NB4 (cell line): Measurements from ENCODE around the gene AK8.

Experiments used
- POLR2A ChIP-seq: IDR thresholded peaks from 2 replicates; pipeline ENCODE4 v1.6.1; 2011; ENCODE audit warnings: mild to moderate bottlenecking; ENCODE audit not compliant: insufficient read length; ENCODE audit errors: extremely low read depth
- TF ChIP-seq, protein P1 (sequence below): IDR thresholded peaks from one replicate; pipeline ENCODE4 v1.5.1; 2012; ENCODE audit warnings: low read depth, low read length
- TF ChIP-seq, protein P2 (sequence below): IDR thresholded peaks from 2 replicates; pipeline ENCODE4 v1.6.1; 2011; ENCODE audit warnings: low read depth, low read length

DNA sequence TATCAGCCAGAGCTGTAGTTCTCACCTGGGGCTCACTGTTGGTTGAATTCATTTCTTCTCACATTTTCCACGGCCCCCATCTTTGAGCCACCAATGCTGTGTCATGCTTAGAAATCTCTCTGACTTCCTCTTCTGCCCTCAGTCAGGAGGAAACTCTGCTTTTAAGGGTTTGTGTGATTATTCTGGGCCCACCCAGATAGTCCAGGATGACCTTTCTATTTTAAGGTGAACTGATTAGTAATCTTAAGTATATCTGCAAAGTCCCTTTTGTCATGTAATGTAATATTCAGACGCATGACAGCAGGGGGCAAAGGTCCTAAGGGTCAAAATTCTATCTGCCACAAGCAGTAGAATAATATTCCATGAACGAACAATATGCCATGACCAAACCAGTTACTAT is 88.4 kb downstream of the AK8 start:
- TF ChIP-seq, protein P1, sequence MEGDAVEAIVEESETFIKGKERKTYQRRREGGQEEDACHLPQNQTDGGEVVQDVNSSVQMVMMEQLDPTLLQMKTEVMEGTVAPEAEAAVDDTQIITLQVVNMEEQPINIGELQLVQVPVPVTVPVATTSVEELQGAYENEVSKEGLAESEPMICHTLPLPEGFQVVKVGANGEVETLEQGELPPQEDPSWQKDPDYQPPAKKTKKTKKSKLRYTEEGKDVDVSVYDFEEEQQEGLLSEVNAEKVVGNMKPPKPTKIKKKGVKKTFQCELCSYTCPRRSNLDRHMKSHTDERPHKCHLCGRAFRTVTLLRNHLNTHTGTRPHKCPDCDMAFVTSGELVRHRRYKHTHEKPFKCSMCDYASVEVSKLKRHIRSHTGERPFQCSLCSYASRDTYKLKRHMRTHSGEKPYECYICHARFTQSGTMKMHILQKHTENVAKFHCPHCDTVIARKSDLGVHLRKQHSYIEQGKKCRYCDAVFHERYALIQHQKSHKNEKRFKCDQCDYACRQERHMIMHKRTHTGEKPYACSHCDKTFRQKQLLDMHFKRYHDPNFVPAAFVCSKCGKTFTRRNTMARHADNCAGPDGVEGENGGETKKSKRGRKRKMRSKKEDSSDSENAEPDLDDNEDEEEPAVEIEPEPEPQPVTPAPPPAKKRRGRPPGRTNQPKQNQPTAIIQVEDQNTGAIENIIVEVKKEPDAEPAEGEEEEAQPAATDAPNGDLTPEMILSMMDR, result no peak
- no peak for TF ChIP-seq POLR2A
- TF ChIP-seq, protein P2, sequence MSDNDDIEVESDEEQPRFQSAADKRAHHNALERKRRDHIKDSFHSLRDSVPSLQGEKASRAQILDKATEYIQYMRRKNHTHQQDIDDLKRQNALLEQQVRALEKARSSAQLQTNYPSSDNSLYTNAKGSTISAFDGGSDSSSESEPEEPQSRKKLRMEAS, result no peak
